ENCODE results near the gene KIAA1671. TPM values are rescaled to one million over a fixed set of nuclear protein-coding genes. Genes with fewer than 3 reads are reported as not detected.

Gene KIAA1671
- total and polyA plus RNA-seq, 9 of the 15 experiments (the other 6 are each of a cell fraction or from before 2014, with no cell fraction given), result under 0.01 to 0.11 (median 0.02) TPM; not detected in 5

DNA sequence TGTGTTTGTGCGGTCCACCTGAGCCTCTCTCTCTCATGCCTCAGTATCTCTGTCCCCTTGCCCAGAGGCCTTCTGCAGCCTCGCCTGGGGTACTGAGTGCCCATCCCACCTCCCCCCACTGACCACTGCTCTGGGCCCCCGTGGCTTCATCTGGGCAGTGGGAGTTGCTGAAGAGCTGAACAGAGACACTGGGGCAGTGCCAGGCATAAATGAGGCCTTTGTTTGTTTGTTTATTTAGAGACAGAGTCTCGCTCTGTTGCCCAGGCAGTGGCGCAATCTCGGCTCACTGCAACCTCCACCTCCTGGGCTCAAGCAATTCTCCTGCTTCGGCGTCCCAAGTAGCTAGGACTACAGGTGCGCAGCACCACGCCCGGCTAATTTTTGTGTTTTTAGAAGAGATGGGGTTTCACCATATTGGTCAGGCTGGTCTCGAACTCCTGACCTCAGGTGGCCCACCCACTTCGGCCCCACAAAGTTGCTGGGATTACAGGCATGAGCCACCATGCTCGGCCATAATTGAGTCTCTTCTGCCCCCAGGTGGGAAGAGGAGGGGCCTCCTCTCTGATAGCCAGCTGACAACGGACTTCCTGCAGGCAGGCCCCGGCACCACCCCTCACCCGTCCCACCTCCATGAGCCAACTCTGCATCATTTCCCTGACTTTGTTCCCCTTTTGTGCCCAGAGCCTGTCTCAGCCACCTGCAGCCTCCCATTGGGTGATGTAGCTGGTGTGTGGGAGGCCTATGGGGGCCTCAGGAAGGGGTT, 256.4 kb downstream of the KIAA1671 start:
- no peak for TF ChIP-seq ZSCAN32 (CRISPR knock-in tag; IDR thresholded peaks at IDR 0.05)
- TF ChIP-seq SMARCC2 (IDR thresholded peaks at IDR 0.05; ENCODE audit: low read depth), result no peak
- no peak for TF ChIP-seq ZNF445 (CRISPR knock-in tag; IDR thresholded peaks at IDR 0.05; ENCODE audit: low read depth)
- no peak overlapping the region for H3K9ac ChIP-seq (ENCODE audit: insufficient read depth in 1 of 2, low read depth in 2 of 2, low read length in 2 of 2)
- ChIA-PET POLR2A (interaction anchor here (0.7 kb wide), 1 partner anchor 14 kb away, joined by 3 read pairs; no protein-coding TSS in a partner anchor), CTCF (ENCODE audit: low intra/inter-chr PET ratio) (no interaction called here)
- H3K4me1 ChIP-seq (replicated peaks in 1 of 2; ENCODE audit: control insufficient read depth in 2 of 2, insufficient read depth in 2 of 2, low read length in 2 of 2), result no peaks in the 10 kb centered on the region
- no peaks in the 10 kb centered on the region for H3K36me3 ChIP-seq (ENCODE audit: control insufficient read depth, insufficient read depth, low read length)
- H4K20me1 ChIP-seq (replicated peaks; ENCODE audit: control insufficient read depth, insufficient read depth, low read length), result 0 out of 2 replicates have a peak, but pooled peaks cover 3% of the 10 kb centered on the region
- no peak overlapping the region for H3K4me3 ChIP-seq
- H3K4me2 ChIP-seq (ENCODE audit: insufficient read depth, low read length), result no peak overlapping the region
- H2AFZ ChIP-seq (ENCODE audit: low read depth, low read length), result no peak overlapping the region
- H3K79me2 ChIP-seq (ENCODE audit: control insufficient read depth, insufficient read depth, low read length), result no peaks in the 10 kb centered on the region
- no peak overlapping the region for H3K27ac ChIP-seq (ENCODE audit: extremely low read depth, low read depth, low read length)
- ATAC-seq, result no peak
- DNase-seq (ENCODE audit: extremely low read depth in 1 of 4, low spot score in 3 of 4), result no peak
- in situ Hi-C loops (cut with MboI) (loop anchor here (10.0 to 25.0 kb wide), 2 partner anchors 126 to 1128 kb away; no protein-coding TSS in a partner anchor), intact Hi-C loops (cut with micrococcal nuclease) (no loop called here)
- peaks cover 0 to 4% of the 10 kb centered on the region in 2 experiments; a peak in 2 of 5 replicates for H3K27me3 ChIP-seq (ENCODE audit: control insufficient read depth in 2 of 2, insufficient read depth in 2 of 2, low read length in 2 of 2)
- BruUV-seq (replicated peaks), result no TSS peak
- WGBS (ENCODE audit: insufficient coverage, low coverage, missing lambda C conversion rate), result 2% methylated on average over 12 of the region's 17 CpGs
- H3K9me1 ChIP-seq (ENCODE audit: control insufficient read depth, insufficient read depth, low read length), result no peaks in the 10 kb centered on the region
- FAIRE-seq, result no peak
- H3K9me3 ChIP-seq (replicated peaks; ENCODE audit: control insufficient read depth, insufficient read depth, low read depth, low read length), result no peaks in the 10 kb centered on the region

GRCh38 chr22:25210793-25211192, 258.3 kb downstream of the KIAA1671 start:
- ATAC-seq, result no peak
- no peak overlapping the region for H3K4me2 ChIP-seq (ENCODE audit: insufficient read depth, low read length)
- H3K4me3 ChIP-seq, result no peak overlapping the region
- H3K9me3 ChIP-seq (replicated peaks; ENCODE audit: control insufficient read depth, insufficient read depth, low read depth, low read length), result no peaks in the 10 kb centered on the region
- no peaks in the 10 kb centered on the region for H3K79me2 ChIP-seq (ENCODE audit: control insufficient read depth, insufficient read depth, low read length)
- POLR2A ChIA-PET, result no interaction called here
- 6% methylated on average over 3 of the region's 3 CpGs for WGBS (ENCODE audit: insufficient coverage, low coverage, missing lambda C conversion rate)
- no peak overlapping the region for H2AFZ ChIP-seq (ENCODE audit: low read depth, low read length)
- no peaks in the 10 kb centered on the region for H3K9me1 ChIP-seq (ENCODE audit: control insufficient read depth, insufficient read depth, low read length)
- no TSS peak for BruUV-seq (replicated peaks)
- in situ Hi-C loops (cut with MboI), result loop anchor here (25.0 kb wide), 1 partner anchor 1127 kb away; no protein-coding TSS in a partner anchor
- no peak for DNase-seq (ENCODE audit: extremely low read depth in 1 of 4, low spot score in 3 of 4)
- H3K4me1 ChIP-seq (replicated peaks in 1 of 2; ENCODE audit: control insufficient read depth in 2 of 2, insufficient read depth in 2 of 2, low read length in 2 of 2), result no peaks in the 10 kb centered on the region
- H4K20me1 ChIP-seq (replicated peaks; ENCODE audit: control insufficient read depth, insufficient read depth, low read length), result no peaks in the 10 kb centered on the region
- CTCF ChIA-PET (ENCODE audit: low intra/inter-chr PET ratio), result no interaction called here
- H3K27me3 ChIP-seq (ENCODE audit: control insufficient read depth in 2 of 2, insufficient read depth in 2 of 2, low read length in 2 of 2), result peaks cover 0 to under 1% of the 10 kb centered on the region in 2 experiments; a peak in 1 of 5 replicates
- H3K9ac ChIP-seq (ENCODE audit: insufficient read depth in 1 of 2, low read depth in 2 of 2, low read length in 2 of 2), result no peak overlapping the region
- intact Hi-C loops (cut with micrococcal nuclease), result no loop called here
- H3K27ac ChIP-seq (ENCODE audit: extremely low read depth, low read depth, low read length), result no peak overlapping the region
- no peak for FAIRE-seq
- no peaks in the 10 kb centered on the region for H3K36me3 ChIP-seq (ENCODE audit: control insufficient read depth, insufficient read depth, low read length)
- TF ChIP-seq NR1H2 (CRISPR knock-in tag; IDR thresholded peaks at IDR 0.05), result no peak
- TF ChIP-seq KDM1A (IDR thresholded peaks at IDR 0.05), result no peak
- no peak for TF ChIP-seq NCOA4 (IDR thresholded peaks at IDR 0.05; ENCODE audit: partially characterized antibody)
- TF ChIP-seq PHF20 (IDR thresholded peaks at IDR 0.05; ENCODE audit: partially characterized antibody), result no peak
- TF ChIP-seq PYGO2 (tag; IDR thresholded peaks at IDR 0.05), result no peak
- TF ChIP-seq RCOR1 (IDR thresholded peaks at IDR 0.05; ENCODE audit: borderline replicate concordance in 1 of 2, low read depth in 2 of 2, low read length in 2 of 2), result no peak
- TF ChIP-seq RFX1 (IDR thresholded peaks at IDR 0.05), result no peak
- TF ChIP-seq DLX4 (CRISPR knock-in tag; IDR thresholded peaks at IDR 0.05), result no peak
- TF ChIP-seq KHSRP (IDR thresholded peaks at IDR 0.05), result no peak
- TF ChIP-seq EZH2 (IDR thresholded peaks at IDR 0.05; ENCODE audit: borderline replicate concordance, low read depth, low read length), result no peak
- no peak for TF ChIP-seq RBBP5 (IDR thresholded peaks at IDR 0.05; ENCODE audit: borderline replicate concordance, insufficient read depth, low read length, poor library complexity, severe bottlenecking)
